KMS-11 (cell line): Measurements from ENCODE around the gene ZNF777.

Experiments
- H2AFZ ChIP-seq: fragments of 200-600 bp; sonication (generic); 2 replicates; pipeline ENCODE4 v1.6.1; 2016; ENCODE audit warnings: antibody characterized with exemption, mixed run types, low read depth
- H3K27ac ChIP-seq: fragments of 200-600 bp; sonication (generic); 2 replicates; pipeline ENCODE4 v1.6.1; 2016; ENCODE audit warnings: mild to moderate bottlenecking, mixed run types
- H3K27me3 ChIP-seq: fragments of 200-600 bp; sonication (generic); 2 replicates; pipeline ENCODE4 v1.6.1; 2017; ENCODE audit warnings: mild to moderate bottlenecking, low read depth, mixed run types, moderate library complexity; ENCODE audit not compliant: insufficient read depth
- H3K36me3 ChIP-seq: fragments of 200-600 bp; sonication (generic); 2 replicates; pipeline ENCODE4 v1.6.1; 2017; ENCODE audit warnings: mild to moderate bottlenecking, mixed run types; ENCODE audit not compliant: insufficient read depth
- H3K4me1 ChIP-seq: fragments of 200-600 bp; sonication (generic); 2 replicates; pipeline ENCODE4 v1.6.1; 2016; ENCODE audit warnings: mild to moderate bottlenecking, low read depth, mixed run types; ENCODE audit not compliant: poor library complexity, severe bottlenecking
- H3K4me2 ChIP-seq: fragments of 200-600 bp; sonication (generic); 2 replicates; pipeline ENCODE4 v1.7.0; 2016; ENCODE audit warnings: mild to moderate bottlenecking, mixed run types
- H3K4me3 ChIP-seq: fragments of 200-600 bp; sonication (generic); IDR thresholded peaks from 2 replicates; pipeline ENCODE4 v1.6.1; 2017; ENCODE audit warnings: low read depth, low read length, mixed read lengths; ENCODE audit not compliant: insufficient read depth
- H3K79me2 ChIP-seq: fragments of 200-600 bp; sonication (generic); 2 replicates; pipeline ENCODE4 v1.6.1; 2016; ENCODE audit warnings: low read depth, mixed run types; ENCODE audit not compliant: insufficient read depth
- H3K9ac ChIP-seq: fragments of 200-600 bp; sonication (generic); 2 replicates; pipeline ENCODE4 v1.6.1; 2016; ENCODE audit warnings: mild to moderate bottlenecking, mixed run types
- H4K20me1 ChIP-seq: fragments of 200-600 bp; sonication (generic); 2 replicates; pipeline ENCODE4 v1.6.1; 2016; ENCODE audit warnings: mild to moderate bottlenecking, mixed run types; ENCODE audit not compliant: insufficient read depth
- CTCF ChIP-seq: fragments of 200-600 bp; sonication (generic); conservative IDR thresholded peaks from 2 replicates; pipeline ENCODE4 v1.6.1; 2017; ENCODE audit warnings: low read depth, mild to moderate bottlenecking, antibody characterized with exemption, low read length, moderate library complexity, mixed read lengths

ZNF777 gene

DNA sequence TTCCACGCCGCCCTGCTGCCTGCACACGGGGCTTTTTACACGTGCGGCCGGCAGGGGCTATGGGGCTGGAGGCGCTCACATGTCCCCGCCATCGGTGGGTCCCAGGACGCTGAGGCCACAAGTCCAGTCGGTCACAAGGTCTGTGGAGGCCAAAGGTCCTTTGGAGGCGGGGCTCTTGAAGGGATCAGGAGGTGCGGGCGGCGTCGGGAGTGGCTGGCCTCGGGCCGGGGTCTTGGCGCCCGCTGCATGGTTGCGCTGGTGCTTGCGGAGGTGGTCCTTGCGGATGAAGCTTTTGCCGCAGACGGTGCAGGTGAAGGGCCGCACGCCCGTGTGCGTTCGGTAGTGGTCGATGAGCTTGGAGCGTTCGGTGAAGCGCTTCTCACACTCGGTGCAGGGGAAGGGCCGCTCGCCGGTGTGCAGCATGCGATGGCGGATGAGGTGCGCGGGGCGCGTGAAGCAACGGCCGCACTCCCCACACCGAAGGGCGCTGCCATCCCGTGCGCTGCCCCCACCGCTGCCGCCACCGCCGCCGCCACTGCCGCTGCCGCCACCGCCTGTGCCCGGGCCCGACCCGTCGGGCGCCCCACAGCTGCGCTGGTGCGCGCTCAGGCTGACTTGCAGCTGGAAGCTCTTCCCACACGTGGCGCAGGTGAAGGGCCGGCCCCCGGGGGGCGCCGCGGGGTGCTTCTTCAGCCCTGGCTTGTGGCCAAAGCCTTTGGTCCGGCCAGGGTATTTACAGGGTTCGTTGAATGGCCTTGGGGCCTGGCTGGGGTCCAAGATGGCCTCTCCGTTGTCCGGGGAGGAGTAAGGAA, 13.7 kb upstream of the ZNF777 start:
- Histone ChIP-seq H4K20me1 (no peaks in the 10 kb centered on the region), H3K4me2 (no peak overlapping the region)

GRCh38 chr7:149473251-149473650, 12.4 kb upstream of the ZNF777 start:
- no peak for TF ChIP-seq CTCF
- H3K4me1 ChIP-seq: no peaks in the 10 kb centered on the region
- no peak overlapping the region for H3K4me2 ChIP-seq
- no peaks in the 10 kb centered on the region for H3K79me2 ChIP-seq
- H3K36me3 ChIP-seq: peaks cover 9% of the 10 kb centered on the region; the same call in 1 of the 2 replicates
- H3K27ac ChIP-seq: no peak overlapping the region
- H3K9ac ChIP-seq: no peak overlapping the region
- H4K20me1 ChIP-seq: no peaks in the 10 kb centered on the region
- H3K4me3 ChIP-seq: no peak overlapping the region
- no peaks in the 10 kb centered on the region for H3K27me3 ChIP-seq
- no peak overlapping the region for H2AFZ ChIP-seq

More for the DNA sequence above, 13.7 kb upstream of the ZNF777 start:
- Histone ChIP-seq H3K9ac (no peak overlapping the region), H3K4me3 (no peak overlapping the region), H3K27ac (no peak overlapping the region), H2AFZ (no peak overlapping the region), H3K27me3 (no peaks in the 10 kb centered on the region), H3K79me2 (no peaks in the 10 kb centered on the region), H3K4me1 (peaks cover 2% of the 10 kb centered on the region), H3K36me3 (peaks cover 9% of the 10 kb centered on the region; the same call in 1 of the 2 replicates)
- TF ChIP-seq CTCF: no peak

DNA sequence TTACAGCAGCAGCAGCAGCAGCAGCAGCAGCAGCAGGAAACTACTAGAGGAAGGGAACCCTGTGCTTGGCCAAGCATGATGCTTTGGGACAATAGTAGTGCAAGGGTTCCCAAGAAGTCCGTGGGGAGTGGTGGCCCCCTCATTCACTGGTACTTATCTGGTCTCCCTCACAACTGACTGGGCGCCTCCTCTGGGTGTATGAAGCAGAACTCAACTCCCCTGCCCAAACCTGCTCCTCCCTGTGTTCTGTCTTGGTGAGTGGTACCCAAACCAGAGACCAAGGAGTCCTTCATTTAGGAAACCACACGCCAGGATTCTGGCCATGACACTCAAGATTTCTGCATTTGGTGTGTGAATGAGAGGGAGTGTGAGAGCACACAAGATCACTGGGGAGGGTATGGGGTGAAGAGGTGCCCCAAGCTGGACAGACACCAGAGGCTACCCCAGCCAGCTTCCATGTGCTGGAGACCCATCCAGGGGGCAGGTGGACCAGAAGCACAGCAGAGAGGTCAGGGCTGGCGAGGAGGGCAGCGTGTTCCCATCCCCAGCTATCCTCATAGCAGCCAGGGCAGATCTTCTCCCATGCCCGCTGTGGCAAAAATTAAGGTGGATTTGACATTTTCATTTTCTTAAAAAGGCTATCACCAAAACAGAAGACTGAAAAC, 10.6 kb upstream of the ZNF777 start:
- no peak overlapping the region for H3K4me2 ChIP-seq
- H3K79me2 ChIP-seq: no peaks in the 10 kb centered on the region
- no peaks in the 10 kb centered on the region for H3K4me1 ChIP-seq
- no peak overlapping the region for H3K4me3 ChIP-seq
- H3K27me3 ChIP-seq: no peaks in the 10 kb centered on the region
- no peak overlapping the region for H3K27ac ChIP-seq
- peaks cover 9% of the 10 kb centered on the region; the same call in 1 of the 2 replicates for H3K36me3 ChIP-seq
- H2AFZ ChIP-seq: no peak overlapping the region
- TF ChIP-seq CTCF: no peak
- no peak overlapping the region for H3K9ac ChIP-seq
- H4K20me1 ChIP-seq: no peaks in the 10 kb centered on the region

DNA sequence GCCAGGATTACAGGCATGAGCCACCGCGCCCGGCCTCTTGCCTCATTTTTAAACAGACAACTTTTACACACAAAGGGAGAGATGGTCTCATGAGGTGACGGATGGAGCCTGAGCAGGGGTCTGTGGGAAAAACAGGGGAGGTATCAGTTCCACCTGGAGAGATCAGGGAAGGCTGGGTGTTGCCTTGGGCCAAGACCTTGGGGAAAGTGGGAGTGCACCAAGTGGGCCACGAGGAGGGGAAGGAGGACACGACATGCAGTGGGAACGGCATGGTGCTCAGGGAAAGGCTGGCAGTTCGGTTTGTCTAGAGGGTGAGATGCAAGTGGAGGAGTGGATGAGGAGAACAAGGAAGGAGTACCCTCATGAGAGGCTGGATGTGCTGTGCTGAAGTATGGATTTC, 8.9 kb upstream of the ZNF777 start:
- no peak overlapping the region for H3K4me3 ChIP-seq
- H3K36me3 ChIP-seq: no peaks in the 10 kb centered on the region; the same call in 1 of the 2 replicates
- H3K79me2 ChIP-seq: no peaks in the 10 kb centered on the region
- H3K4me1 ChIP-seq: no peaks in the 10 kb centered on the region
- no peak overlapping the region for H3K4me2 ChIP-seq
- H3K9ac ChIP-seq: no peak overlapping the region
- H3K27me3 ChIP-seq: no peaks in the 10 kb centered on the region
- H4K20me1 ChIP-seq: no peaks in the 10 kb centered on the region
- no peak for TF ChIP-seq CTCF
- H3K27ac ChIP-seq: no peak overlapping the region
- H2AFZ ChIP-seq: no peak overlapping the region
